GM21515 (cell line): Measurements from ENCODE around the gene ZNF737.
A peak's percentile ranks its signal among the peaks of the same experiment; 100 is the strongest.
"Not testable (repeated sequence)": the region's sequence is repeated elsewhere in the genome, so short reads cannot be mapped to it uniquely, and the experiment has no call there.

Experiments used
- ATAC-seq: cut with Tn5 transposase; IDR thresholded peaks from one replicate; pipeline ENCODE4 v1.9.1; 2021; ENCODE audit not compliant: unreplicated experiment

The ZNF737 gene

DNA sequence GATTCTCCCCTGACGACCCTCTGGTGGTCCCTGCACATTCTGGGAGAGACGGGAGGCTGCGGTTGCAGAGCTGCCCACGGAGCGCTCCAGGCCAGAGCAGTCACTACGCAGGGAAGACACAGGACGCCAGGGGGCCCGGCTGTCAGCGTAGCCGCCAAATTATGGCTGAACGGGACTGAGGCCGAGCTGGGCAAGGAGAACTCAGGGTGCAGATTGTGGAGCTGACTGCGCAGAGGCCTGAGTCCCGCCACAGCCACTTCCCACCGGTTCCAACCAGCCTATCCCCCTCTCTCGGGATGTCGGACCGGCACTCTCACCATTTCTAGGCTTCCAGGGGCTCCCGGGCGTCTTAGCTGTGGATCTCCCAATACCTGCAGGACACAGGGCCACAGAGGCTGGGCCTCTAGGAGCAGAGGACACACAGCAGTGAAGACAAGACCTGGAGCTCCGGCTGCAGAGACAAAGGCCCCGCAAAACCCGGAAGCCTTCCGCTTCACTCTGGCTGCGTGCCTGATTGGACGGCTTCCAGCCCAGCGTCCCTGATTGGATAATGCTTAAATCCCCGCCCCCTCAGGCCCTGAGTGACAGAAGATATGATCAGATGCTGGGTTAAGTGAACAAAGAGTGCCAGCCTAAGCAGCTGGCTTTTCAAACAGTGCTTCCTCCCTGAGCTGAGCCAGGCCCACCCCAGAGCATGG lies at the start of gene ZNF737:
ZNF737 (minus strand) TSS at position 461 of the 698 bp plus-strand sequence; CDS start at position 320, 141 bp downstream.
- peak; percentile 88 for ATAC-seq

DNA sequence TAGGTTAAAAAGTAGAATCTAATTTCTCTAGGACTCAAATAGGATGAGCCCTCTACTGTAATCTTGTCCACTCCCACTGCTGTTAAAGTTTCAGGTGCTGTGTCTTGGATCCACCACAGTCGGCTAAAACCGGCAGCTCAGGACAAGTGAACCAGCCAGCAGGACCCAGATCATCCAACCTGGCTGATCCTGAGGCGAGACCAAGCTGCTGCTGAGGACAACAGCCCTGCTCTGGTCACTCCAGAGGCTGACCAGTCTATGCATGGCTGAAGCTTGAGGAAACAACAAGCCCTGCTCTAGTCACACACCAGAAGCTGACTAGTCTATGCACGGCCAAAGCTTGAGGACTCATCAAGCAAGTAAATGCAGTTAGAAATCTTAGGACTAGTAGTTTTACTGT lies 49.4 kb upstream of the ZNF737 start:
- not testable (repeated sequence) for ATAC-seq

DNA sequence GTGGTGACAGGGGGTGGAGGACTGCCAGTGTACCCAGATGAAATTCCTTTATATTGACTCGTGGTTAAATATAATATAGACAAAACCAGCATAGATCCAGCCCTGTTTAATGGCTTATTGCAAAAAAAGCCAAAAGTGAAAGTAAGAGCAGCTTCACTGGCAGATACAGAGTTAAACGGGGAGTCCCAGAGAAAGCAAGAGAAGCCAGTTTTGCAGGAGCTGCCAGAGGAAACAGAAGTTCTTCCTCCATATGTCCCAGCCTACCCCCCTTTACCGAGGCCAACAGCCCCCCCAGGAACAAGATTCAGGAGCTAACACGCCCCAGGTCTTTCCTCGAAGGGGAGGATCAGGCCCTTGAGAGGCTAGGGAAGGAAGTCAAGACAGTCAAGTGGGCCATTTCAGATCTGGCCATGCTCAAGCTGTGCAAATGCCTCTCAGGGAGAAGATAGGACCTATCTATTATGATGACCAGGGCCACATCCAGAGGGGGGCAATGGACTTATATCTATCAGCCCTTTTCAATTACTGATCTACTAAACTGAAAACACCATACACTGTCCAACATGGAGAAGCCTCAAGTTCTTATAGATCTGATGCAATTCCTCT lies 47.2 kb upstream of the ZNF737 start:
- ATAC-seq = no peak

DNA sequence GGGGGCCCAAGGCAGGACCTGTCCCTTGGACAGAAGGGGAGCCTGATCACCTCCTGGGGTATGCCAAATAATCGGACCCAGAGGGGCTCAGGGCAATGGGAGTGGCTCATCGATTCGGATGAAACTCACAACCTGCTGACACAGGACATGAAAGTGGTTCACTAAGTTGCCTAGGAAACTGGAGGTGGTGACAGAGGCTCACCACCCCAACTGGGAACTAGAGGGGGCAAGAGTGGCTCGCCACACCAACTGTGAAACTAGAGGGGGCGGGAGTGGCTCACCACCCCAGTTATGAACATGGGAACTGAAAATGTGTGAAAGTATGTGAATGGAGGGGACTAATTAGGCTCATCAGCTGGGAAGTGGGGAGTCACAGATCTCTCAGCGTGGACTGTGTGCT lies 46.3 kb upstream of the ZNF737 start:
- no peak for ATAC-seq

DNA sequence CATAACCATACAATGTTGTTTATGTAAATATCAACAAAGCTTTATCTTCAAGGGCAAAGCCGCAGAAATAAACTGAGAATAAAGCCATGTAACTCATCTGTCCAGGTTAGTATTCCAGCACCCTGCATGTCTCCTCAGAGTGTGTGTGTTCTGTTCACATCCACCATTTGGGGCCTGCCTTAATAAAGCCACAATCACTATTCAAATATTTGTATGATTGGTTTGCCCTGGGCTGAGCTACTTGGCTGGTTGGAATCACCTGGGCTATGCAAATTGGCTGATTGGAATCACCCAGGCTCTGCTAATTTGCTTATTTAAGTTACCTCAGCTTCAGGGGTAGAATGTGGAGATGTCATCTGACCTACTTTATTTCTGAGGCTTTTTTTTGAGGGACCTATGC lies 42.4 kb upstream of the ZNF737 start:
- no peak for ATAC-seq

DNA sequence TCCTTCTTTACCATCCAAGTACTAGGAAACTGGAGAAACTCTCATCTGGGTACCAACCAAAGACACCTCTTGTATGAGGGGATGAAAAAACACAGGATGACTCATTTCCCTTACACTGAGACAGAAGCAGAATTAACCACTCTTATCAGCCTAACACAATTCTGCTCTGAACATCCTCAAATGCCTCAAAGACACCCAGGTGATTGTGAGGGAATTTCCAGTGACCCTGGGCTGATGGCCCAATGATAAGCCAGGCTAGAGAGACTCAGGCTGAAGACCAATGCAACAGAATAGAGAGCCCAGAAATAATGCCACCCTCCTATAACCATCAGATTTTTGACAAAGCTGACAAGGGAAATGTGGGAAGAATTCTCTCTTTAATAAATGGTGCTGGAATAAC lies 7.0 kb downstream of the ZNF737 start:
- ATAC-seq = no peak

DNA sequence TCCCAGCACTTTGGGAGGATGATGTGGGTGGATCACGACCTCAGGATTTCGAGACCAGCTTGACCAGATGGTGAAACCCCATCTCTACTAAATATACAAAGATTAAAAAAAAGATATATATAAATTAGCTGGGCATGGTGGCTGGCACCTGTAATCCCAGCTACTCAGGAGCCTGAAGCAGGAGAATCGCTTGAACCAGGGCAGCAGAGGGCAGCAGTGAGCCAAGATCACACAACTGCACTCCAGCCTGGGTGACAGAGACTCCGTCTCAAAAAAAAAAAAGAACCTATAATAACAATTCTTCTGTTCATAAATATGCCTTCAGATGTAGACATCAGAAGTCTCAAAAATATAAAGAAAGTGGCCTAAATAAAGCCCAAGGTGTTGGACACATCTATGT lies 7.6 kb downstream of the ZNF737 start:
- no peak for ATAC-seq

DNA sequence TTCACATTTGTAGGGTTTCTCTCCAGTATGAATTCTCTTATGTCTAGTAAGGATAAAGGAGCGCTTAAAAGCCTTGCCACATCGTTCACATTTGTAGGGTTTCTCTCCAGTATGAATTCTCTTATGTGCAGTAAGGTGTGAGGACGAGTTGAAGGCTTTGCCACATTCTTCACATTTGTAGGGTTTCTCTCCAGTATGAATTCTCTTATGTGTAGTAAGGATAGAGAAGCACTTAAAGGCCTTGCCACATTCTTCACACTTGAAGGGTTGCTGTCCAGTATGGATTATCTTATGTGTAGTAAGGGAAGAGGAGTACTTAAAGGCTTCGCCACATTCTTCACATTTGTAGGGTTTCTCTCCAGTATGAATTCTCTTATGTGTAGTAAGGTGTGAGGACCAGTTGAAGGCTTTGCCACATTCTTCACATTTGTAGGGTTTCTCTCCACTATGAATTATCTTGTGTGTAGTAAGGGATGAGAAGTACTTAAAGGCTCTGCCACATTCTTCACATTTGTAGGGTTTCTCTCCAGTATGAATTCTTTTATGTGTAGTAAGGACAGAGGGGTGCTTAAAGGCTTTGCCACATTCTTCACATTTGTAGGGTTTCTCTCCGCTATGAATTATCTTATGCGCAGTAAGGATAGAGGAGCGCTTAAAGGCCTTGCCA lies 20.8 kb downstream of the ZNF737 start:
- ATAC-seq = not testable (repeated sequence)

DNA sequence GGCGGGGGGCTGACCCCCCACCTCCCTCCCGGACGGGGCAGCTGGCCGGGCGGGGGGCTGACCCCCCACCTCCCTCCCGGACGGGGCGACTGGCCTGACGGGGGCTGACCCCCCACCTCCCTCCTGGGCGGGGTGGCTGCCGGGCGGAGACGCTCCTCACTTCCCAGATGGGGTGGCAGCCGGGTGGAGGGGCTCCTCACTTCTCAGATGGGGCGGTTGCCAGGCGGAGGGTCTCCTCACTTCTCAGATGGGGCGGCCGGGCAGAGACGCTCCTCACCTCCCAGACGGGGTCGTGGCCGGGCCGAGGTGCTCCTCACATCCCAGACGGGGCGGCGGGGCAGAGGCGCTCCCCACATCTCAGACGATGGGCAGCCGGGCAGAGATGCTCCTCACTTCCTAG lies 35.3 kb downstream of the ZNF737 start:
- not testable (repeated sequence) for ATAC-seq

DNA sequence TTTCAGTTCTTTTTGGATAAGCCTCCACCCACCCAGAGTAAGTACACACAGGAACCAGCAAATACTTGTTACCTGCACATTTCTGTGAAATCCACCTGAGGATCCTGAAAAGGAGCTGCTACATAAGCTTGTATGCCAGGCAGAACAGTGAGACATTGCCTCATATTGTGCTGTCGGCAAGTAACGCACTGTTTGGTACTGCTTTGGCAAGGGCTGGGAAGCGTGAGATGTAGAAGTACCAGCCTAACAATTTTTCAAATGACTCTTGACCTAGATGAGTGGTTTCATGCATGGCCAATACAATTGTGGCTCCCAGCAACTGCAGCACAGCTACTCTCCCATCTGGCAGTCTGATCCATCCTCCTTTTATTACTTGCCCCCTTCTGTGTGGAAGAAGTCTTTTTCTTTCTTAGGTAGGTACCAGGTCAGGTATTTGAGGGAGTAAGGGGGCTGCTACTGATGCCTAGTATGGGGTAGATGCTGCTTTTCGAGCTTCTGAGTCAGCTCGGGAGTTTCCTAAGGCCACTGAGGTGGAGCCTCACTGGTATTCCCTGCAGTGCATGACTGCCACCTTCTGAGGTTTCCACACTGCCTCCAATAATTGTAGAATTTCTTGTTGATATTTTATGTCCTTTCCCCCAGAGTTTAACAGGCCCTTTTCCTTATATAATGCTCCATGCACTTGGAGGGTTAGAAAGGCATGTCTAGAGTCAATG lies 52.2 kb downstream of the ZNF737 start:
- ATAC-seq = no peak

DNA sequence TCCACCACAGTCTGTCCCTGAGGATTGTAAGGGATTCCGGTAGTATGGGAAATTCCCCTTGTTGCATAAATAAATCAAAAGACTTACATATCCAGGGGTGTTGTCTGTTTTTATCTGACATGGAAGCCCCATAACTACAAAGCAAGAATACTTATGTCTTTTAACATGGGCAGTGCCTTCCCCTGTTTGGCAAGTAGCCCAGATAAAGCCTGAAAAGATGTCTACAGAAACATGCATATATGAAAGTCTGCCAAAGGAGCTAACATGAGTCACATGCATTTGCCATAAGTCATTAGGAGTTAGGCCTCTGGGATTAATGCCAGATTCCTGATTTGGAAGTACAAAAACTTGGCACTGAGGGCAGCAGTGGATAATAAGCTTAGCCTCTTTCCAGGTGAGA lies 62.1 kb downstream of the ZNF737 start:
- ATAC-seq = no peak
